RPMI8226 (cell line): ENCODE results near the gene FAM217B.

Experiments
- DNase-seq: peaks from one replicate; pipeline ENCODE4 v3.0.0-alpha.2; 2015

FAM217B gene

GRCh38 chr20:59983076-59983475, 42.9 kb downstream of the FAM217B start:
- no peak for DNase-seq

GRCh38 chr20:59984541-59984940, 44.4 kb downstream of the FAM217B start:
- no peak for DNase-seq

GRCh38 chr20:59985164-59985563, 45.0 kb downstream of the FAM217B start:
- DNase-seq = no peak

- DNase-seq = no peak
These were observed 45.7 kb downstream of the FAM217B start for GRCh38 chr20:59985864-59986263.

GRCh38 chr20:59987135-59987534, 46.9 kb downstream of the FAM217B start:
- no peak for DNase-seq

- no peak for DNase-seq
These were observed 48.0 kb downstream of the FAM217B start for GRCh38 chr20:59988141-59988540.

- DNase-seq = no peak
These were observed 52.4 kb downstream of the FAM217B start for GRCh38 chr20:59992526-59993084.

- no peak for DNase-seq
These were observed 53.7 kb downstream of the FAM217B start for GRCh38 chr20:59993736-59994430.

- no peak for DNase-seq
These were observed 54.5 kb downstream of the FAM217B start for GRCh38 chr20:59994697-59995122.

GRCh38 chr20:59996108-59996507, 55.9 kb downstream of the FAM217B start:
- no peak for DNase-seq

GRCh38 chr20:59997896-59998295, 57.7 kb downstream of the FAM217B start:
- DNase-seq = no peak
